ENCODE data around the gene SCAMP1. TPM values are rescaled to one million over a fixed set of nuclear protein-coding genes. Genes with fewer than 3 reads are reported as not detected.

SCAMP1 gene
- total RNA-seq, 1 experiment from 2014 or later, result 36.0 TPM

DNA sequence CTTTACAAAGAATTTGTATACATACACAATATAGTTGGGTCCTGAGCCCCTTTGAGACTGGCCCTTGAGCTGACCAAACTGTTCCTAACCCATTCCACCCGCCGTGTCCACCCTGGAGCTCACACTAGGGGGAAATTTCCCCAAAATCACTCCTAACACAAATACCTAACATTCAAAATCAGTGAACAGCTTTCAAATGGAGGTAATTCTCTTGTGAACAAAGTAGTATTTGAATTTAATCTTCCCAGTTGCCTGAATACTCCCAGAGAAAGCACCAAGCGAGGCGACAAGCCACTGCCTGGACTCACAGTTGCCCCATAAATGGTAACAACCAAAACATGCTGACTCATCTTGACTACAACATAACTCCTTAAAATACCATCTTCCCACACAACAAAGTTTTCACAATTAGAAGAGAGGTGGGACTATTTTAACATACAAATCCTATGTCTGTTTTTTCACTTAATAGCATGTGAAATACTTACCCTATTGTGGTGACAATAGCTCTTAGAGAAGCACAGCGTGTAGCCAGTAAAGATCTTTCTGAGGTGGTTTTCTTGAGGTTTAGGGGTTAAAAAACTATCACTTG is 31.7 kb upstream of the SCAMP1 start:
- Mint-ChIP-seq H3K27ac (peak overlapping the region in 2 of 3 experiments; percentile 52 to 69; a peak in 4 of 7 replicates), H3K36me3 (ENCODE audit: insufficient read depth in 1 of 3, low read depth in 3 of 3) (no peaks in the 10 kb centered on the region), H3K4me3 (0 out of 5 replicates have a peak overlapping the region, but pooled peaks of 1 of the 2 experiments have one; percentile 21), H3K27me3 (ENCODE audit: low read depth) (peaks cover 6% of the 10 kb centered on the region), H3K9me3 (no peaks in the 10 kb centered on the region), H3K4me1 (peaks cover 23 to 27% of the 10 kb centered on the region in 2 experiments)
- Histone ChIP-seq H2BK20ac (ENCODE audit: low read depth, low read length, poor library complexity, severe bottlenecking) (no peak overlapping the region), H4K5ac (ENCODE audit: insufficient read length, low read depth, low read length) (no peak overlapping the region), H2AK5ac (ENCODE audit: insufficient read length, low read length) (no peak overlapping the region), H3K9ac (ENCODE audit: extremely low read depth, insufficient read length, low read length) (no peak overlapping the region), H2BK12ac (ENCODE audit: insufficient read length, low read depth, low read length) (no peak overlapping the region), H2BK5ac (ENCODE audit: insufficient read length, low read length) (no peak overlapping the region), H4K8ac (replicated peaks; ENCODE audit: insufficient read length, low read depth, low read length) (no peak overlapping the region), H4K20me1 (ENCODE audit: control insufficient read depth, insufficient read depth, insufficient read length) (no peaks in the 10 kb centered on the region), H3K18ac (ENCODE audit: insufficient read length, low read depth, low read length) (no peak overlapping the region), H2AFZ (ENCODE audit: low read length) (no peak overlapping the region), H3K4me1 (ENCODE audit: insufficient read depth, low read length) (no peaks in the 10 kb centered on the region; the same call in 1 of the 2 replicates), H2BK15ac (ENCODE audit: low read depth, low read length) (no peak overlapping the region), H3K27ac (ENCODE audit: insufficient read length, low read depth, low read length) (no peak overlapping the region), H3K4ac (ENCODE audit: low read depth, low read length) (no peak overlapping the region), H4K91ac (ENCODE audit: insufficient read length, low read depth, low read length) (no peak overlapping the region), H3K9me3 (ENCODE audit: control insufficient read depth, low read depth, low read length) (no peaks in the 10 kb centered on the region), H3K79me1 (ENCODE audit: insufficient read depth, low read depth, low read length, poor library complexity, severe bottlenecking) (no peaks in the 10 kb centered on the region), H3K23me2 (ENCODE audit: insufficient read length, low read depth, low read length, poor library complexity, severe bottlenecking) (no peaks in the 10 kb centered on the region), H3K4me2 (ENCODE audit: insufficient read depth, insufficient read length, low read length) (no peak overlapping the region), H3T11ph (ENCODE audit: low read length) (no peak overlapping the region), H3K56ac (ENCODE audit: insufficient read length, low read depth, low read length) (no peak overlapping the region), H3K79me2 (ENCODE audit: insufficient read depth, low read length) (no peaks in the 10 kb centered on the region), H2BK120ac (ENCODE audit: low read depth, low read length, poor library complexity, severe bottlenecking) (no peak overlapping the region), H3K27me3 (ENCODE audit: insufficient read depth, low read length) (no peaks in the 10 kb centered on the region), H3K23ac (ENCODE audit: insufficient read length, low read depth, low read length) (no peak overlapping the region), H3K14ac (ENCODE audit: insufficient read depth, low read length) (no peak overlapping the region)
- TF ChIP-seq, protein P1, sequence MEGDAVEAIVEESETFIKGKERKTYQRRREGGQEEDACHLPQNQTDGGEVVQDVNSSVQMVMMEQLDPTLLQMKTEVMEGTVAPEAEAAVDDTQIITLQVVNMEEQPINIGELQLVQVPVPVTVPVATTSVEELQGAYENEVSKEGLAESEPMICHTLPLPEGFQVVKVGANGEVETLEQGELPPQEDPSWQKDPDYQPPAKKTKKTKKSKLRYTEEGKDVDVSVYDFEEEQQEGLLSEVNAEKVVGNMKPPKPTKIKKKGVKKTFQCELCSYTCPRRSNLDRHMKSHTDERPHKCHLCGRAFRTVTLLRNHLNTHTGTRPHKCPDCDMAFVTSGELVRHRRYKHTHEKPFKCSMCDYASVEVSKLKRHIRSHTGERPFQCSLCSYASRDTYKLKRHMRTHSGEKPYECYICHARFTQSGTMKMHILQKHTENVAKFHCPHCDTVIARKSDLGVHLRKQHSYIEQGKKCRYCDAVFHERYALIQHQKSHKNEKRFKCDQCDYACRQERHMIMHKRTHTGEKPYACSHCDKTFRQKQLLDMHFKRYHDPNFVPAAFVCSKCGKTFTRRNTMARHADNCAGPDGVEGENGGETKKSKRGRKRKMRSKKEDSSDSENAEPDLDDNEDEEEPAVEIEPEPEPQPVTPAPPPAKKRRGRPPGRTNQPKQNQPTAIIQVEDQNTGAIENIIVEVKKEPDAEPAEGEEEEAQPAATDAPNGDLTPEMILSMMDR (conservative IDR thresholded peaks at IDR 0.05), result no peak
- WGBS (ENCODE audit: extremely low coverage, insufficient read length, low lambda C conversion rate), result no CpG with 5 or more reads among the region's 5 CpGs
- no peak for DNase-seq
